Astrocyte (in vitro differentiated cells and primary cell): ENCODE measurements around the gene CPA4. TPM values are rescaled to one million over a fixed set of nuclear protein-coding genes. Genes with fewer than 3 reads are reported as not detected.

Experiments
- DNase-seq: peaks from one replicate; pipeline ENCODE4 v3.0.0-alpha.2; 2010; ENCODE audit warnings: low read depth
- FAIRE-seq: peaks from 2 replicates; lab custom pipeline; 2011; peaks lifted over from hg19 to GRCh38; lab: Jason Lieb, UNC
- H2AFZ ChIP-seq: 2 replicates; pipeline ENCODE4 v1.6.0; 2012; ENCODE audit warnings: low read depth, low read length, inconsistent platforms
- H3K27ac ChIP-seq: 2 replicates; pipeline ENCODE4 v1.5.1; 2011; ENCODE audit warnings: low read depth, low read length, inconsistent platforms
- H3K27me3 ChIP-seq: 2 replicates; pipeline ENCODE4 v1.6.0; 2011; ENCODE audit warnings: low read length, inconsistent platforms; ENCODE audit not compliant: insufficient read depth
- H3K36me3 ChIP-seq: 2 replicates; pipeline ENCODE4 v1.5.1; 2011; ENCODE audit warnings: low read length, inconsistent platforms; ENCODE audit not compliant: insufficient read depth
- H3K4me1 ChIP-seq: 2 replicates; pipeline ENCODE4 v1.5.1; 2011; ENCODE audit warnings: low read length, inconsistent platforms; ENCODE audit not compliant: insufficient read depth
- H3K4me2 ChIP-seq: 2 replicates; pipeline ENCODE4 v1.6.0; 2012; ENCODE audit warnings: low read length, inconsistent platforms
- H3K4me3 ChIP-seq: 2 replicates; pipeline ENCODE4 v1.5.1; 2011; ENCODE audit warnings: low read depth, mild to moderate bottlenecking, low read length, inconsistent platforms; ENCODE audit not compliant: insufficient read depth
- H3K79me2 ChIP-seq: 2 replicates; pipeline ENCODE4 v1.6.0; 2012; ENCODE audit warnings: mild to moderate bottlenecking, low read length, inconsistent platforms; ENCODE audit not compliant: insufficient read depth
- H3K9ac ChIP-seq: 2 replicates; pipeline ENCODE4 v1.6.0; 2012; ENCODE audit warnings: mild to moderate bottlenecking, low read length, inconsistent platforms
- H3K9me3 ChIP-seq: 2 replicates; pipeline ENCODE4 v1.5.1; 2012; ENCODE audit warnings: low read depth, mild to moderate bottlenecking, low read length, inconsistent platforms; ENCODE audit not compliant: insufficient read depth
- H4K20me1 ChIP-seq: 2 replicates; pipeline ENCODE4 v1.6.0; 2012; ENCODE audit warnings: low read length, inconsistent platforms; ENCODE audit not compliant: insufficient read depth
- H3K27ac Mint-ChIP-seq: one replicate; pipeline ENCODE4 v1.8.0; 2021; ENCODE audit warnings: mild to moderate bottlenecking, mixed read lengths; ENCODE audit not compliant: unreplicated experiment
- H3K27me3 Mint-ChIP-seq: one replicate; pipeline ENCODE4 v1.8.0; 2021; ENCODE audit warnings: low read depth, mixed read lengths; ENCODE audit not compliant: unreplicated experiment
- H3K36me3 Mint-ChIP-seq: one replicate; pipeline ENCODE4 v1.8.0; 2021; ENCODE audit warnings: low read depth, mixed read lengths; ENCODE audit not compliant: unreplicated experiment
- H3K4me1 Mint-ChIP-seq: one replicate; pipeline ENCODE4 v1.8.0; 2021; ENCODE audit warnings: low read depth, mixed read lengths; ENCODE audit not compliant: unreplicated experiment
- H3K4me3 Mint-ChIP-seq: one replicate; pipeline ENCODE4 v1.8.0; 2021; ENCODE audit warnings: mild to moderate bottlenecking, moderate library complexity, mixed read lengths; ENCODE audit not compliant: unreplicated experiment
- H3K9me3 Mint-ChIP-seq: one replicate; pipeline ENCODE4 v1.8.0; 2021; ENCODE audit warnings: mild to moderate bottlenecking, mixed read lengths; ENCODE audit not compliant: unreplicated experiment
- EZH2 ChIP-seq: IDR thresholded peaks from 2 replicates; pipeline ENCODE4 v1.6.1; 2012; ENCODE audit warnings: mild to moderate bottlenecking, low read length, inconsistent platforms; ENCODE audit not compliant: insufficient read depth
- total RNA-seq: library from RNA; stranded (reverse); gene quantifications from 2 replicates; pipeline ENCODE4 v1.2.1, GENCODE V29; 2021
- TF ChIP-seq, protein P1 (sequence below): IDR thresholded peaks from 2 replicates; pipeline ENCODE4 v1.5.1; 2011; ENCODE audit warnings: low read depth, mild to moderate bottlenecking, inconsistent platforms, low read length, moderate library complexity; ENCODE audit not compliant: insufficient read depth

Gene CPA4
- total RNA-seq, 1 donor from 2014 or later: 111 TPM

DNA sequence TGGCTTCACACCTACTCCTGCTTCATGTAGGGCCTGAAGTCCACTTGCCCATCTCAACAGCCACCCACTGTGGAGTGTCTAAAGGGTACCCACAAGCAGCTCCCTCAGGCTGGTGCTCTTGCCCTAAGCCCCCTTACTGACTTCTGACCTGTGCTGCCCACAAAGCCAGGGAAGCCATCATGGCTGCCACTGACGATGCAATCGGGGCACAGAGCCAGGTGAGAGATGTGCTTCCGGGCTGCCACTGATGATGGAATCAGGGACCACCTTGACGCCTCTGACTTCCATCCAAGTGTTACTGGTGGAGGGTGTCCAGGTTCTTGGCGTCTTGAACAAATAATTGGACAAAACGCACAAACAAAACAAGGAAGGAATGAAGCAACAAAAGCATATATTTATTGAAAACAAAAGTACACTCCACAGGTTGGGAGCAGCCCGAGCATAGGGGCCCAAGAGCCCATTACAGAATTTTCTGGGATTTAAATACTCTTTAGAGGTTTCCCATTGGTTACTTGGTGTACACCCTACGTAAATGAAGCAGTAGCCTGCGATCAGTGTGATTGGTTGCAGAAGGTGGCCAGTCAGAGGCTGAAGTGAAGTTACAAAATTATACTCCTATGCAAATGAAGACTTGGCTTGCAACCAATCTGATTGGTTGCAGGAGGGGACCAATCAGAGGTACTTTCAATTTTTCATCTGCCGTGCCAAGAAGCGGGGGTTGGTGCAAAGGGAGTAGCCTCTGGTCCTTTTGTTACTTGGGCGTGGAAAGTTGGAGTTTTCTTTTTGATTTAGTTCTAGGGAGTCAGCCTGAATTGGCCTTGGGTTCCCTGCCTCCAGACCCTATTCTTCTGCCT, 21.8 kb upstream of the CPA4 start:
- Histone ChIP-seq H3K36me3 (no peaks in the 10 kb centered on the region), H3K27ac (no peak overlapping the region), H3K4me3 (no peak overlapping the region), H3K27me3 (no peaks in the 10 kb centered on the region), H2AFZ (peak overlapping the region; percentile 14), H3K9ac (no peak overlapping the region), H3K4me2 (no peak overlapping the region), H3K9me3 (no peaks in the 10 kb centered on the region), H3K79me2 (no peaks in the 10 kb centered on the region), H4K20me1 (no peaks in the 10 kb centered on the region), H3K4me1 (peaks cover 23% of the 10 kb centered on the region)
- DNase-seq: no peak
- FAIRE-seq: no peak
- Mint-ChIP-seq H3K4me1 (peaks cover 28% of the 10 kb centered on the region), H3K27ac (peak overlapping the region; percentile 78), H3K4me3 (peak overlapping the region; percentile 6), H3K27me3 (peaks cover 2% of the 10 kb centered on the region), H3K9me3 (peaks cover 3% of the 10 kb centered on the region), H3K36me3 (no peaks in the 10 kb centered on the region)
- no peak for TF ChIP-seq EZH2

DNA sequence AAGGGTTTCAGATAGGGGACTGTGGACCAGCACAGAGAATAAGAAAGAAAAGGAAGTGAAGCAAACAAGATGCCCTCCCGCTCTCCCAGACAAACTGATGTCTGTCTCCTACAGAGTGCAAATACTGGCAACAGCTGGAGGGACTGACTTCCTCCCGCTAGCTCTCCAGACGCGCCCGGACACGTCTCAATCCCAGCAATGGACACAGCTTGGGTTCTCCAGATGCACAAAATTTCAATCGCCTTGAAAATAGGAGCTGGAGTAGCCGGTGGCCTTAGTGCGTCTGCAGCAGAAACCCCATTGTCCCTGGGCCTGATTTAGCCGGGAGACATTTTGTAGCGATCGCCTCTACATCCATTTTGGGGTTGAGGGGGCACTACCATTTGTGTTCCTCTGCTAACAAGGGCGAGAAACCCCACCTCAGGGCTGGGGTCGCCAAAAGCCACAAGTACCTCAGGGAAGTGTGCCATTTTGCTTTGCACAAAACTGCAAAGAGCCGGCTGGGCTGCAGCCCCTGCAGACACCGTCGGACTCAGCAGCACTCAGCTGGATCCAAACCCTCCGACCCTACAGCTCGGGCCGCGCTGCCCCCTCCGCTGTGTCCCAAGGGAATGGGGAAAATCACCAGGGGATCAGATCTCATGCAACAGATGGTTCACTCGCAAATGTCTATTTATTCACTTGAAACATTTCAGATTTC, 20.4 kb upstream of the CPA4 start:
- peak overlapping the region; percentile 79 for H2AFZ ChIP-seq
- Mint-ChIP-seq H3K27ac (peak overlapping the region; percentile 88), H3K36me3 (no peaks in the 10 kb centered on the region), H3K27me3 (peaks cover 2% of the 10 kb centered on the region), H3K4me1 (peaks cover 33% of the 10 kb centered on the region), H3K4me3 (peak overlapping the region; percentile 68), H3K9me3 (peaks cover 3% of the 10 kb centered on the region)
- no peak for DNase-seq
- H3K27ac ChIP-seq: peak overlapping the region; percentile 55
- no peaks in the 10 kb centered on the region for H3K9me3 ChIP-seq
- H3K9ac ChIP-seq: peak overlapping the region; percentile 64
- peak overlapping the region; percentile 45 for H3K4me3 ChIP-seq
- no peak for TF ChIP-seq EZH2
- TF ChIP-seq, protein P1, sequence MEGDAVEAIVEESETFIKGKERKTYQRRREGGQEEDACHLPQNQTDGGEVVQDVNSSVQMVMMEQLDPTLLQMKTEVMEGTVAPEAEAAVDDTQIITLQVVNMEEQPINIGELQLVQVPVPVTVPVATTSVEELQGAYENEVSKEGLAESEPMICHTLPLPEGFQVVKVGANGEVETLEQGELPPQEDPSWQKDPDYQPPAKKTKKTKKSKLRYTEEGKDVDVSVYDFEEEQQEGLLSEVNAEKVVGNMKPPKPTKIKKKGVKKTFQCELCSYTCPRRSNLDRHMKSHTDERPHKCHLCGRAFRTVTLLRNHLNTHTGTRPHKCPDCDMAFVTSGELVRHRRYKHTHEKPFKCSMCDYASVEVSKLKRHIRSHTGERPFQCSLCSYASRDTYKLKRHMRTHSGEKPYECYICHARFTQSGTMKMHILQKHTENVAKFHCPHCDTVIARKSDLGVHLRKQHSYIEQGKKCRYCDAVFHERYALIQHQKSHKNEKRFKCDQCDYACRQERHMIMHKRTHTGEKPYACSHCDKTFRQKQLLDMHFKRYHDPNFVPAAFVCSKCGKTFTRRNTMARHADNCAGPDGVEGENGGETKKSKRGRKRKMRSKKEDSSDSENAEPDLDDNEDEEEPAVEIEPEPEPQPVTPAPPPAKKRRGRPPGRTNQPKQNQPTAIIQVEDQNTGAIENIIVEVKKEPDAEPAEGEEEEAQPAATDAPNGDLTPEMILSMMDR: no peak
- H4K20me1 ChIP-seq: no peaks in the 10 kb centered on the region
- no peaks in the 10 kb centered on the region for H3K36me3 ChIP-seq
- peak overlapping the region; percentile 79 for H3K4me2 ChIP-seq
- no peak for FAIRE-seq
- H3K27me3 ChIP-seq: no peaks in the 10 kb centered on the region
- no peaks in the 10 kb centered on the region for H3K79me2 ChIP-seq
- peaks cover 32% of the 10 kb centered on the region for H3K4me1 ChIP-seq

DNA sequence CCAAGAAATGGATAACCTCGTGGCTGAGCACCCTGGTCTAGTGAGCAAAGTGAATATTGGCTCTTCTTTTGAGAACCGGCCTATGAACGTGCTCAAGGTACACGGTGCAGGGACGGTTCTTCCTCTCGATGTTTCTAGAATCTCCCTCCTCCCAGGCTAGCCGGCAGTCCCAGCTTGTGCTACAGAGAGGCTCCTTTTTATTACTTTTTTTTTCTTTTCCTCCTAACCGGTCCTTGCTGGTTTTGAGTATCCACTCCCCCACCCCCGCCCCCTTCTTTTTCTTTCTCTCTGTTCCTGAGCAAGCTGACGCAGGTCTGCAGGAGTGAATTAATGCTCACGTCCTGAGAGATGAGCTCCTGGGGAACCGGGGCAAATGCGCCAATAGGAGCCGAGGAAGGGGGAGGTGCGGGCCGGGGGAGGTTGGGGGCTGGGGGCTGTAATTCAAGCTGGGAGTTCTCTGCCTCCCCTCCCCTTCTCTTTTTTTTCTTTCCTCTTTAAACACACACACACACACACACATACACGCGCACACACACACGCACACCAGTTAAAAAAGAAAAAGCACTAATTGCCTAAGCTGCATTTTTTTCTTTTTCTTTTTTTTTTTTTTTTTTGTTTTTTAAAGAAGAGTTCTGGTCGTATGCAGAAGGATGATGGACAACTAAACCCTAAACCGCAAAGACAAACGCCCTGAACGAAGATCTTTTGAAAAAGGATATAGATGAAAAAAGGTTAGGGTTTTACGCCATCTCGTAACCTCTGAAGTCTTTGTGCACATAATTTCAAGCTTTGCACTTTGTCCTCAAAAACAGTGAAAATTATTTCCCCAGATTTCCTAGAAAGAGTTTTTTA, 19.7 kb upstream of the CPA4 start:
- no peak for TF ChIP-seq EZH2
- TF ChIP-seq, protein P1: no peak
- Mint-ChIP-seq H3K4me1 (peaks cover 37% of the 10 kb centered on the region), H3K36me3 (no peaks in the 10 kb centered on the region), H3K27ac (peak overlapping the region; percentile 89), H3K9me3 (peaks cover 3% of the 10 kb centered on the region), H3K4me3 (peak overlapping the region; percentile 68), H3K27me3 (peaks cover 2% of the 10 kb centered on the region)
- H3K9me3 ChIP-seq: no peaks in the 10 kb centered on the region
- no peaks in the 10 kb centered on the region for H3K36me3 ChIP-seq
- no peaks in the 10 kb centered on the region for H4K20me1 ChIP-seq
- peaks cover 32% of the 10 kb centered on the region for H3K4me1 ChIP-seq
- peak overlapping the region; percentile 64 for H3K9ac ChIP-seq
- H3K27ac ChIP-seq: peak overlapping the region; percentile 55
- no peak for FAIRE-seq
- H3K4me2 ChIP-seq: peak overlapping the region; percentile 79
- peak overlapping the region; percentile 45 for H3K4me3 ChIP-seq
- peak; percentile 75 for DNase-seq
- no peaks in the 10 kb centered on the region for H3K27me3 ChIP-seq
- peak overlapping the region; percentile 79 for H2AFZ ChIP-seq
- H3K79me2 ChIP-seq: no peaks in the 10 kb centered on the region
